SK-N-SH (cell line): ENCODE data around the gene DTD2.
"Not testable (repeated sequence)": the region's sequence is repeated elsewhere in the genome, so short reads cannot be mapped to it uniquely, and the experiment has no call there.

ENCODE experiments used
- EZH2phosphoT487 ChIP-seq: fragments of 200-600 bp; sonication (generic); IDR thresholded peaks from 2 replicates; pipeline ENCODE4 v1.6.1; 2017; ENCODE audit warnings: low read depth, mixed run types, mild to moderate bottlenecking, antibody characterized with exemption, moderate library complexity, borderline replicate concordance
- FOXM1 ChIP-seq: IDR thresholded peaks from 2 replicates; pipeline ENCODE4 v1.4.0; 2012; ENCODE audit warnings: low read depth, mild to moderate bottlenecking
- GATA2 ChIP-seq: sonication (generic); formaldehyde crosslinking; IDR thresholded peaks from 2 replicates; pipeline ENCODE4 v1.5.0; 2020; ENCODE audit warnings: mild to moderate bottlenecking, missing genetic modification reagents
- MXI1 ChIP-seq: IDR thresholded peaks from 2 replicates; pipeline ENCODE4 v1.6.1; 2012; ENCODE audit warnings: mild to moderate bottlenecking, low read depth, low read length, improper control_type of control experiment
- POLR2AphosphoS5 ChIP-seq: IDR thresholded peaks from 2 replicates; pipeline ENCODE4 v1.6.1; 2012; ENCODE audit warnings: low read depth, low read length
- RAD21 ChIP-seq: IDR thresholded peaks from 2 replicates; pipeline ENCODE4 v1.6.1; 2012; ENCODE audit warnings: mild to moderate bottlenecking, low read length
- REST ChIP-seq: IDR thresholded peaks from 2 replicates; pipeline ENCODE4 v1.6.1; 2012; ENCODE audit warnings: mild to moderate bottlenecking, low read depth, low read length, moderate library complexity
- RXRA ChIP-seq: IDR thresholded peaks from 2 replicates; pipeline ENCODE4 v1.4.0; 2012; ENCODE audit warnings: low read depth, mild to moderate bottlenecking, borderline replicate concordance
- TCF12 ChIP-seq: IDR thresholded peaks from 2 replicates; pipeline ENCODE4 v1.4.0; 2012
- TEAD4 ChIP-seq: IDR thresholded peaks from 2 replicates; pipeline ENCODE4 v1.4.0; 2012; ENCODE audit warnings: mild to moderate bottlenecking, borderline replicate concordance; ENCODE audit not compliant: insufficient read depth
- YY1 ChIP-seq: IDR thresholded peaks from 2 replicates; pipeline ENCODE4 v1.4.0; 2012; ENCODE audit warnings: low read depth, mild to moderate bottlenecking
- TF ChIP-seq, protein P1 (sequence below): fragments of 200-600 bp; sonication (generic); IDR thresholded peaks from 2 replicates; pipeline ENCODE4 v1.6.1; 2017; ENCODE audit warnings: antibody characterized with exemption, mild to moderate bottlenecking, moderate library complexity
- TF ChIP-seq, protein P2 (sequence below): IDR thresholded peaks from 2 replicates; pipeline ENCODE4 v1.4.0; 2012; ENCODE audit warnings: low read depth
- TF ChIP-seq, protein P3 (sequence below): fragments of 150-350 bp; IDR thresholded peaks from 2 replicates; pipeline ENCODE4 v1.6.1; 2017; ENCODE audit warnings: antibody characterized with exemption, low read length, low read depth, borderline replicate concordance

DNA sequence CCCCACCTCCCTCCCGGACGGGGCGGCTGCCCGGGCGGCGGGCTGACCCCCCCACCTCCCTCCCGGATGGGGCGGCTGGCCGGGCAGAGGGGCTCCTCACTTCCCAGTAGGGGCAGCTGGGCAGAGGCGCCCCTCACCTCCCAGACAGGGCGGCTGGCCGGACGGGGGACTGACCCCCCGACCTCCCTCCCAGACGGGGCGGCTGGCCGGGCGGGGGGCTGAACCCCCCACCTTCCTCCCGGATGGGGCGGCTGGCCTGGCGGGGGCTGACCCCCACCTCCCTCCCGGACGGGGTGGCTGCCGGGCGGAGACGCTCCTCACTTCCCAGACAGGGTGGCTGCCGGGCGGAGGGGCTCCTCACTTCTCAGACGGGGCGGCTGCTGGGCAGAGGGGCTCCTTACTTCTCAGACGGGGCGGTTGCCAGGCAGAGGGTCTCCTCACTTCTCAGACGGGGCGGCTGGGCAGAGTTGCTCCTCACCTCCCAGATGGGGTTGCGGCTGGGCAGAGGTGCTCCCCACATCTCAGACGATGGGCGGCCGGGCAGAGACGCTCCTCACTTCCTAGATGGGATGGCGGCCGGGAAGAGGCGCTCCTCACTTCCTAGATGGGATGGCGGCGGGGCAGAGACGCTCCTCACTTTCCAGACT lies 20.1 kb downstream of the DTD2 start:
- TF ChIP-seq, protein P1, sequence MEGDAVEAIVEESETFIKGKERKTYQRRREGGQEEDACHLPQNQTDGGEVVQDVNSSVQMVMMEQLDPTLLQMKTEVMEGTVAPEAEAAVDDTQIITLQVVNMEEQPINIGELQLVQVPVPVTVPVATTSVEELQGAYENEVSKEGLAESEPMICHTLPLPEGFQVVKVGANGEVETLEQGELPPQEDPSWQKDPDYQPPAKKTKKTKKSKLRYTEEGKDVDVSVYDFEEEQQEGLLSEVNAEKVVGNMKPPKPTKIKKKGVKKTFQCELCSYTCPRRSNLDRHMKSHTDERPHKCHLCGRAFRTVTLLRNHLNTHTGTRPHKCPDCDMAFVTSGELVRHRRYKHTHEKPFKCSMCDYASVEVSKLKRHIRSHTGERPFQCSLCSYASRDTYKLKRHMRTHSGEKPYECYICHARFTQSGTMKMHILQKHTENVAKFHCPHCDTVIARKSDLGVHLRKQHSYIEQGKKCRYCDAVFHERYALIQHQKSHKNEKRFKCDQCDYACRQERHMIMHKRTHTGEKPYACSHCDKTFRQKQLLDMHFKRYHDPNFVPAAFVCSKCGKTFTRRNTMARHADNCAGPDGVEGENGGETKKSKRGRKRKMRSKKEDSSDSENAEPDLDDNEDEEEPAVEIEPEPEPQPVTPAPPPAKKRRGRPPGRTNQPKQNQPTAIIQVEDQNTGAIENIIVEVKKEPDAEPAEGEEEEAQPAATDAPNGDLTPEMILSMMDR, result not testable (repeated sequence)
- TF ChIP-seq, protein P2, sequence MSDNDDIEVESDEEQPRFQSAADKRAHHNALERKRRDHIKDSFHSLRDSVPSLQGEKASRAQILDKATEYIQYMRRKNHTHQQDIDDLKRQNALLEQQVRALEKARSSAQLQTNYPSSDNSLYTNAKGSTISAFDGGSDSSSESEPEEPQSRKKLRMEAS, result not testable (repeated sequence)
- not testable (repeated sequence) for TF ChIP-seq GATA2 (CRISPR knock-in tag); RAD21; TEAD4; TCF12; MXI1; FOXM1; REST; POLR2AphosphoS5; EZH2phosphoT487; YY1; RXRA
- TF ChIP-seq, protein P3, sequence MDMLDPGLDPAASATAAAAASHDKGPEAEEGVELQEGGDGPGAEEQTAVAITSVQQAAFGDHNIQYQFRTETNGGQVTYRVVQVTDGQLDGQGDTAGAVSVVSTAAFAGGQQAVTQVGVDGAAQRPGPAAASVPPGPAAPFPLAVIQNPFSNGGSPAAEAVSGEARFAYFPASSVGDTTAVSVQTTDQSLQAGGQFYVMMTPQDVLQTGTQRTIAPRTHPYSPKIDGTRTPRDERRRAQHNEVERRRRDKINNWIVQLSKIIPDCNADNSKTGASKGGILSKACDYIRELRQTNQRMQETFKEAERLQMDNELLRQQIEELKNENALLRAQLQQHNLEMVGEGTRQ, result not testable (repeated sequence)
